ENCODE measurements around the gene C16orf92.
A peak's percentile ranks its signal among the peaks of the same experiment; 100 is the strongest.
"Not testable (repeated sequence)": the region's sequence is repeated elsewhere in the genome, so short reads cannot be mapped to it uniquely, and the experiment has no call there.

Gene C16orf92

GRCh38 chr16:30027588-30028437 is 4.8 kb downstream of the C16orf92 start:
- DNase-seq, result no peak

GRCh38 chr16:30028438-30029076 is 5.6 kb downstream of the C16orf92 start:
- peak in 1 of 6 experiments; percentile 4 for DNase-seq

GRCh38 chr16:30030011-30030685 is 7.2 kb downstream of the C16orf92 start:
- DNase-seq, result no peak

- no peak for DNase-seq
These were observed 7.9 kb downstream of the C16orf92 start, which contains the start of gene TLCD3B for GRCh38 chr16:30030841-30031413. TLCD3B (minus strand) TSS chr16:30031271; CDS start chr16:30030527, 744 bp downstream.

- DNase-seq, result no peak
These were observed 8.5 kb downstream of the C16orf92 start for GRCh38 chr16:30031477-30031918.

- DNase-seq, result peak; percentile 28 to 67 (median 46)
These were observed 9.3 kb downstream of the C16orf92 start for GRCh38 chr16:30032083-30032819.

- DNase-seq, result no peak
These were observed 10.3 kb downstream of the C16orf92 start for GRCh38 chr16:30033270-30033669.

GRCh38 chr16:30040221-30040620 is 17.2 kb downstream of the C16orf92 start:
- no peak for DNase-seq

- DNase-seq, result not testable (repeated sequence)
These were observed 17.7 kb downstream of the C16orf92 start for GRCh38 chr16:30040690-30041089.

GRCh38 chr16:30041841-30042240 is 18.8 kb downstream of the C16orf92 start:
- DNase-seq, result peak in 4 of 6 experiments; percentile 5 to 31 (median 20)

- no peak for DNase-seq
These were observed 23.2 kb downstream of the C16orf92 start for GRCh38 chr16:30046178-30046577.

- DNase-seq, result no peak
These were observed 23.6 kb downstream of the C16orf92 start for GRCh38 chr16:30046588-30046987.

GRCh38 chr16:30049871-30050270 is 26.9 kb downstream of the C16orf92 start:
- DNase-seq, result no peak

- DNase-seq, result no peak
These were observed 28.5 kb downstream of the C16orf92 start for GRCh38 chr16:30051518-30051917.

- DNase-seq, result peak; percentile 57 to 84 (median 80)
These were observed 29.8 kb downstream of the C16orf92 start for GRCh38 chr16:30052671-30053372.

- no peak for DNase-seq
These were observed 30.5 kb downstream of the C16orf92 start for GRCh38 chr16:30053376-30054015.

- no peak for DNase-seq
These were observed 31.5 kb downstream of the C16orf92 start for GRCh38 chr16:30054451-30054850.

- DNase-seq, result peak in 5 of 6 experiments; percentile 8 to 44 (median 29)
These were observed 32.1 kb downstream of the C16orf92 start for GRCh38 chr16:30054959-30055553.

GRCh38 chr16:30060346-30060745 is 37.3 kb downstream of the C16orf92 start:
- DNase-seq, result no peak

GRCh38 chr16:30060836-30061554 is 38.0 kb downstream of the C16orf92 start:
- DNase-seq, result no peak
